HEK293T (cell line): ENCODE measurements around the gene POLN.

Experiments used
- ARNT ChIP-seq: fragments of 450-650 bp; IDR thresholded peaks from 2 replicates; pipeline ENCODE4 v1.6.1; 2017; ENCODE audit warnings: mild to moderate bottlenecking
- CTBP1 ChIP-seq: fragments of 450-650 bp; IDR thresholded peaks from 2 replicates; pipeline ENCODE4 v1.6.1; 2016; ENCODE audit warnings: borderline replicate concordance
- ELF4 ChIP-seq: fragments of 450-650 bp; IDR thresholded peaks from 2 replicates; pipeline ENCODE4 v1.6.1; 2017; ENCODE audit warnings: antibody characterized with exemption
- FOXA1 ChIP-seq: fragments of 450-650 bp; IDR thresholded peaks from 2 replicates; pipeline ENCODE4 v1.6.1; 2016; ENCODE audit warnings: mild to moderate bottlenecking
- FOXK2 ChIP-seq: fragments of 450-650 bp; IDR thresholded peaks from 2 replicates; pipeline ENCODE4 v1.6.1; 2016; ENCODE audit warnings: mild to moderate bottlenecking
- FOXM1 ChIP-seq: fragments of 450-650 bp; IDR thresholded peaks from 2 replicates; pipeline ENCODE4 v1.6.1; 2017; ENCODE audit warnings: mild to moderate bottlenecking, borderline replicate concordance
- HDGF ChIP-seq: fragments of 450-650 bp; IDR thresholded peaks from 2 replicates; pipeline ENCODE4 v1.6.1; 2017; ENCODE audit warnings: antibody characterized with exemption, borderline replicate concordance
- L3MBTL2 ChIP-seq: fragments of 450-650 bp; conservative IDR thresholded peaks from 2 replicates; pipeline ENCODE4 v1.6.1; 2016; ENCODE audit warnings: mild to moderate bottlenecking
- NFRKB ChIP-seq: fragments of 450-650 bp; IDR thresholded peaks from 2 replicates; pipeline ENCODE4 v1.6.1; 2016; ENCODE audit warnings: mild to moderate bottlenecking, moderate library complexity
- SP1 ChIP-seq: fragments of 450-650 bp; IDR thresholded peaks from 2 replicates; pipeline ENCODE4 v1.6.1; 2017
- TARDBP ChIP-seq: fragments of 450-650 bp; IDR thresholded peaks from 2 replicates; pipeline ENCODE4 v1.6.1; 2016
- ZNF384 ChIP-seq: fragments of 450-650 bp; IDR thresholded peaks from 2 replicates; pipeline ENCODE4 v1.6.1; 2016
- TF ChIP-seq, protein P1 (sequence below): fragments of 450-650 bp; IDR thresholded peaks from 2 replicates; pipeline ENCODE4 v1.6.1; 2016

- no peak for TF ChIP-seq FOXM1
- no peak for TF ChIP-seq FOXA1
- TF ChIP-seq, protein P1, sequence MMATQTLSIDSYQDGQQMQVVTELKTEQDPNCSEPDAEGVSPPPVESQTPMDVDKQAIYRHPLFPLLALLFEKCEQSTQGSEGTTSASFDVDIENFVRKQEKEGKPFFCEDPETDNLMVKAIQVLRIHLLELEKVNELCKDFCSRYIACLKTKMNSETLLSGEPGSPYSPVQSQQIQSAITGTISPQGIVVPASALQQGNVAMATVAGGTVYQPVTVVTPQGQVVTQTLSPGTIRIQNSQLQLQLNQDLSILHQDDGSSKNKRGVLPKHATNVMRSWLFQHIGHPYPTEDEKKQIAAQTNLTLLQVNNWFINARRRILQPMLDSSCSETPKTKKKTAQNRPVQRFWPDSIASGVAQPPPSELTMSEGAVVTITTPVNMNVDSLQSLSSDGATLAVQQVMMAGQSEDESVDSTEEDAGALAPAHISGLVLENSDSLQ, result no peak
- no peak for TF ChIP-seq HDGF
- no peak for TF ChIP-seq SP1
- TF ChIP-seq ZNF384, result no peak
- no peak for TF ChIP-seq TARDBP
- no peak for TF ChIP-seq L3MBTL2
- TF ChIP-seq ARNT, result no peak
- TF ChIP-seq NFRKB, result no peak
- TF ChIP-seq ELF4, result no peak
- TF ChIP-seq CTBP1, result no peak
- TF ChIP-seq FOXK2, result no peak
Observed at GRCh38 chr4:2288051-2288541, 46.2 kb upstream of the POLN start.
